Mucosa of gallbladder (tissue), 1 donor: Measurements from ENCODE around the gene PRAME. TPM values are rescaled to one million over a fixed set of nuclear protein-coding genes. Genes with fewer than 3 reads are reported as not detected.
"Not testable (repeated sequence)": the region's sequence is repeated elsewhere in the genome, so short reads cannot be mapped to it uniquely, and the experiment has no call there.

Experiments used
- DNase-seq: peaks from one replicate; pipeline ENCODE4 v3.0.0-alpha.2; 2020; ENCODE audit warnings: low spot score
- total RNA-seq: library from RNA; stranded (reverse); gene quantifications from one replicate; pipeline ENCODE4 v1.2.1, GENCODE V29; 2021
- donor health status: DM: no; HTN: no; CAD: no.

The PRAME gene
- 1.5 TPM for total RNA-seq

- DNase-seq, result peak; percentile 35
These were observed at the start of gene PRAME for GRCh38 chr22:22558972-22559603. PRAME (minus strand) TSS chr22:22559265; CDS start chr22:22556832, 2,433 bp downstream.

- DNase-seq, result not testable (repeated sequence)
These were observed 49.0 kb upstream of the PRAME start for GRCh38 chr22:22608022-22608421.

GRCh38 chr22:22605074-22605404, 46.0 kb upstream of the PRAME start:
- DNase-seq, result no peak

- no peak for DNase-seq
These were observed 45.4 kb upstream of the PRAME start for GRCh38 chr22:22604326-22605073.

GRCh38 chr22:22603470-22603947, 44.4 kb upstream of the PRAME start:
- DNase-seq, result no peak

- no peak for DNase-seq
These were observed 41.6 kb upstream of the PRAME start for GRCh38 chr22:22600531-22601261.

- no peak for DNase-seq
These were observed 40.2 kb upstream of the PRAME start for GRCh38 chr22:22599248-22599647.

GRCh38 chr22:22598144-22598543, 39.1 kb upstream of the PRAME start:
- DNase-seq, result no peak

GRCh38 chr22:22595001-22595835, 36.2 kb upstream of the PRAME start:
- DNase-seq, result no peak

- DNase-seq, result peak; percentile 49
These were observed 35.0 kb upstream of the PRAME start for GRCh38 chr22:22593964-22594656.

GRCh38 chr22:22593250-22593649, 34.2 kb upstream of the PRAME start:
- no peak for DNase-seq

- DNase-seq, result no peak
These were observed 32.6 kb upstream of the PRAME start for GRCh38 chr22:22591348-22592299.

GRCh38 chr22:22590136-22590891, 31.2 kb upstream of the PRAME start:
- no peak for DNase-seq

GRCh38 chr22:22588485-22589164, 29.6 kb upstream of the PRAME start:
- DNase-seq, result no peak

- no peak for DNase-seq
These were observed 28.6 kb upstream of the PRAME start for GRCh38 chr22:22587577-22588188.

GRCh38 chr22:22584722-22585121, 25.7 kb upstream of the PRAME start:
- DNase-seq, result no peak

- DNase-seq, result no peak
These were observed 24.0 kb upstream of the PRAME start for GRCh38 chr22:22583030-22583429.

GRCh38 chr22:22581524-22581923, 22.5 kb upstream of the PRAME start:
- DNase-seq, result not testable (repeated sequence)
